ENCODE data around the gene PPDPF.

PPDPF gene

DNA sequence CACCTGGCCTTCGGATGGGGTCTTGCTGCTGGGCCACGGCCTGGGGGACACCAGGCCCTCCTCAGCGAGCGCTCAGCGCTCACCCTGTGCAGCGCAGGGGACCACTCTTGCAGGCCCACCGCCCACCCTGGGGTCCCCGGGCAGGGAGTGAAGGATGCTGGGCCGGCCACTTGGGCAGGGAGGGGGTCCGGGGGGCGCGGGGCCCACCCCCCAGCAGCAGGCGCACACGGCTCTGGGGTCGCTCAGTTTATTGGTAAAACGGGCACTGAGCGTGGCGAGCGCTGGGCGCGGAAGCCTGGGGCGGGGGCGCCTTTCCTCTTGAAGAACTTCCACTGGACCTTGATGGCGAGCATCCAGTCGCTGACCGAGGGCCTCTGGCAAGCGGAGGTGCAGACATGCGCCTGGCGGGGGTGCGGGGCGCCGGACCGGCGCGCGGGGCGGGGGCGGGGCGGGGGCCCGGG, 32.8 kb upstream of the PPDPF start:
- DNase-seq (ENCODE audit: low spot score), result no peak

- no peak for DNase-seq (ENCODE audit: low spot score)
These were observed 32.0 kb upstream of the PPDPF start for GRCh38 chr20:63488315-63489251.

- DNase-seq (ENCODE audit: low spot score), result no peak
These were observed 30.1 kb upstream of the PPDPF start for GRCh38 chr20:63490416-63490815.

DNA sequence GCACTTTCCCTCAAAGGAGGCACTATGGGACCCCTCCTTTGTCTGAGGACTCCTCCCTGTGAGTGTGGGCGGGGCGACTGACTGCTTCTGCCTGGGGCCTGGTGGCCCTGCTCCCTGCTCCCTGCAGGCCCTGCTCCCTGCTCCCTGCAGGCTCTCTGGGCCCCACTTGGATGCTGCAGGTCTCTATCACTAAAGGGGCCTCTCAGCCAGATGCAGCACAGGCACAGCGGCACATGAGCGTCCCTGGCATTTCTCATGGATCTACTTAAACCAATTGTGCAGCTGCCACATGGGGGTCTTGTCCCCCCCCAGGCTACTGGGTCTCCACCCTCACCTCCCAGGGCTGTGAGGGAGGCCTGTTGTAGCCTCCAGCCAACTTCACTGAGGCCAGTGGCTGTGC, 29.5 kb upstream of the PPDPF start:
- DNase-seq (ENCODE audit: low spot score), result no peak

GRCh38 chr20:63491635-63492230, 28.8 kb upstream of the PPDPF start:
- DNase-seq (ENCODE audit: low spot score), result no peak

DNA sequence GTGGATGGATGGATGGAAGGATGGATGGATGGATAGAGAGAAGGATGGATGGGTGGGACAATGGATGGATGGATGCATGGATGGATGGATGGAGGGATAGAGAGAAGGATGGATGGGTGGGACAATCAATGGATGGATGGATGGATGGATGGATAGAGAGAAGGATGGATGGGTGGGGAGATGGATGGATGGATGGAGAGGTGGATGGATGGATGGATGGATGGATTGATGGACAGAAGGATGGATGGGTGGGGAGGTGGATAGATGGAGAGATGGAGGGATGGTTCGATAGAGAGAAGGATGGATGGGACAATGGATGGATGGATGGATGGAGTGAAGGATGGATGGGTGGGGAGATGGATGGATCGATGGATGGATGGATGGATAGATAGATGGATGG, 28.0 kb upstream of the PPDPF start:
- DNase-seq (ENCODE audit: low spot score), result no peak

- no peak for DNase-seq (ENCODE audit: low spot score)
These were observed 27.6 kb upstream of the PPDPF start for GRCh38 chr20:63492982-63493381.

- DNase-seq (ENCODE audit: low spot score), result no peak
These were observed 27.0 kb upstream of the PPDPF start for GRCh38 chr20:63493563-63494020.

DNA sequence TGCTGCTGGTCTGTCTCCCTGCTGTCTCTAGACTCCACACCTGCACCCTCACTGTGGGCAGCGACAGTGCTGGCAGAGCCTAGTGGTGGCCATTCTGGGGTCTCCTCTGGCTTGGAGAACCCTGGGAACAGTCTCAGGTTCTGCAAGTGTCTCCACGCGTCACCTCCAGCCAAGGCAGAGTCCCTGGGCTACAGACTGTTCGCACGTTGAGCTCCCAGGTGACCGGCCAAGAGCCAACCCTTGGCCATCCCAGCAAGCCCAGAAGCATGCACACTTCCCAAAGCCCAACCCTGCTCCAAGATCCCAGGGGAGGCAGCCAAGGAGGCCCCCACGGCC, 26.5 kb upstream of the PPDPF start:
- DNase-seq (ENCODE audit: low spot score), result no peak

DNA sequence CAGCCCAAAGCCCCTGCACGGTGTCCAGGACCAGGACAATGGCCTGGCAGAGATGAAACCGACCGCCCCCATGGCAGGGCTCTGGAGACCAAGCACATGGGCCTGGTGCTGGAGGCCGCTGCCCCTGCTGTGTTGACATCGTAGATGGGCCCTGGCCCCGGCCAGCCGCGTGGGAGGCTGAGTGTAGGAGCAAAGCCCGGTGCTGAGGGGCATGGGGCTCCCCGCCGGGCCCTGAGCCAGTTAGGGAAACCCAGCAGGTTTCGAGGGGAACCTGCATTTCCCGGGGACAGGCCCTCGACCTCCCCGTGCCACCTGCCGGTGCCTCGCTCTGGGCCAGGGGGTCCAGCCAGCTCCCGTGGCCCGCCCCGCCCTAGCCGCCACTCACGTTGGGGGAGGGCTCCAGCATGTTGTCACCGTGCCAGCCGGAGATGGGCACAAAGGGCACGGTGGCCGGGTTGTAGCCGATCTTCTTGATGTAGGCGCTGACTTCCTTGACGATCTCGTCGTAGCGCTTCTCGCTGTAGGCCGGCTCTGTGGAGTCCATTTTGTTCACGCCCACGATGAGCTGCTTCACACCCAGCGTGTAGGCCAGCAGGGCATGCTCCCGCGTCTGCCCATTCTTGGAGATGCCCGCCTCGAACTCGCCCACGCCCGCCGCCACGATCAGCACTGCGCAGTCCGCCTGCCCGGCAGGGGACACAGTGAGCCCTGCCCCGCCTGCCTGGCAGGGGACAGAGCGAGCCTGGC, 26.0 kb upstream of the PPDPF start:
- DNase-seq (ENCODE audit: low spot score), result no peak

DNA sequence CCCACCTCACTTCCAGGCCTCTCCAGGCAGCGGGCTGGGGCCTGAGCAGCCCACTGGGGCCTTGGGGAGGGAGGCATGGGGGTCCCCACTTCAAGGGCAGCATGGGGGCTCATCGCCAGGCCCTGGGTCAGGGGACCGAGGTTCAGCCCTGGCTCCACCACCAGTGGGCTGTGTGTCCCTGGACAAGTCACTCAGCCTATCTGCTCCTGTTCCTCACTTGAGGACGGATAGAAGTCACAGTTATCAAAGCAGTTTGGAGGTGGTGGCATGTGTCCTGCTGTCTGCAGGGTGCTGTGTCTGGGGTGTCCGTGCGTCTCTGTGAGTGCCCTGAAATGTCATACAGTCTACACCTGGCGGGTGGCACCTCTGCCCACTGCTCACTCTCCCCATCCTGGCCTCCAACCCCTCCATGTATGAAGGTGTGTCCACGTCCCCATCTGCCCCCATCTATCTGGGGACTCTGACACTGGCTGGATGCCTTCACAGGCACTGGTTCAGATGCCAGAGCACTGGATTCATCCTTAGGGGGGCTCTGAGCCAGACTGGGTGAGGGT, 25.3 kb upstream of the PPDPF start:
- no peak for DNase-seq (ENCODE audit: low spot score)

DNA sequence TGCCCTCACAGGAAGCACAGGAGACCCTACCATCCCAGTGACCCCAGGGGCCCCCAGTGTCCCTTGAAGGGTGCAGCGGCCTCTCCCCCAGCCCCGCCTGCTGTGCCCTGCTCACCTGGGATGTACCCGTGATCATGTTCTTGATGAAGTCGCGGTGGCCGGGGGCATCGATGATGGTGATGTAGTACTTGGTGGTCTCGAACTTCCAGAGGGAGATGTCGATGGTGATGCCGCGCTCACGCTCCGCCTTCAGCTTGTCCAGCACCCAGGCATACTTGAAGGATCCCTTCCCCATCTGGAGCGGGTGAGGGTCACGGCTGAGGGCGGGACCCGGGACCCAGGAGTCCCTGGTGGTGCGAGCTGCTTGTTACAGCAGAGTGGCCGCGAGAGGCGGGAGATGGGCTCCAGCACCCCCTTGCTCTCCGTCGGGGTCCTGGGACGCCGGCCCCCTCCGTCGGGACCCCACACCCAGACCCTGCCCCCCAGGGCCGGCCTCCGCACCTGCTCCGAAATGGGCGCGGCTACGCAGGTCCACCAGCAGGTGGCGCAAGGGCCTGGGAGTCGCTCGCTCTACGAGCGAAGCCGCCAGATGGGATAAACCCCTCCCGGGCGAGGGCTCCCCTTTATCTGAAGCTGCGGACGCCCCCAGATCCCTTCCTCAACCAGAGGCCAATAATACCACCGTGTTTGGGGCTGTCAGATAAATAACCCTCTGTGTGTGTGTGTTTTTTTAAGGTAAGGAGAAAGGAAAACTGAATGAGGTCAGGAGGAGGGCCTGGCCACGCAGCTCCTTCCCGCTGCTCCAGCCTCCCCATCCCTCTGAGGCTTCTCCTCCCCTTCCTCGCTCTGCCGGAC, 24.6 kb upstream of the PPDPF start:
- peak; percentile 90 for DNase-seq (ENCODE audit: low spot score)

DNA sequence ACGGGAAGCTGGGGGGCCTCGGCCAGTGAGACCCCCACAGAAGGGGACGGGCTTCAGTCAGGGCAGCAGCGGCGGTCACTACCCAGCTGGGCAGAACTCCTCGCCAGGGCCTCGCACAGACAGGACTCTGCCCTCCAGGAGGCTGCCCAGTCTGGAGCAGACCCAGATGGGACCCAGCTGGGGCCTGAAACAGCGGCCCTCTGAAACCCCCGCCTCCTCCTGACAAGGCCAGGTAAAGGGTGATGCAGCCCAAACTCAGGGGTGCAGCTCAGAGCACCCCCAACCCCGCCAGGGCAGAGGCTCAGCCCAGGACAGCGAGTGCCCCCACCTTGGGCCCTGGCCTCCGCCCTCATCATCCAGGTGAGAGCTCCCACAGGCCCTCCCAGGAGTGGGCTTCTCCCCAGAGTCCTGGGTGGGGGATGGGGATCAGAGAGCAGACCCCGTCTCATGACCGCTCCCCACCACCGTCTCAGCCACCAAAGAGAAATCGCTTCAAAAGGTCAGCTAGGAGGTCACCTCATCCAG, 23.9 kb upstream of the PPDPF start:
- no peak for DNase-seq (ENCODE audit: low spot score)

DNA sequence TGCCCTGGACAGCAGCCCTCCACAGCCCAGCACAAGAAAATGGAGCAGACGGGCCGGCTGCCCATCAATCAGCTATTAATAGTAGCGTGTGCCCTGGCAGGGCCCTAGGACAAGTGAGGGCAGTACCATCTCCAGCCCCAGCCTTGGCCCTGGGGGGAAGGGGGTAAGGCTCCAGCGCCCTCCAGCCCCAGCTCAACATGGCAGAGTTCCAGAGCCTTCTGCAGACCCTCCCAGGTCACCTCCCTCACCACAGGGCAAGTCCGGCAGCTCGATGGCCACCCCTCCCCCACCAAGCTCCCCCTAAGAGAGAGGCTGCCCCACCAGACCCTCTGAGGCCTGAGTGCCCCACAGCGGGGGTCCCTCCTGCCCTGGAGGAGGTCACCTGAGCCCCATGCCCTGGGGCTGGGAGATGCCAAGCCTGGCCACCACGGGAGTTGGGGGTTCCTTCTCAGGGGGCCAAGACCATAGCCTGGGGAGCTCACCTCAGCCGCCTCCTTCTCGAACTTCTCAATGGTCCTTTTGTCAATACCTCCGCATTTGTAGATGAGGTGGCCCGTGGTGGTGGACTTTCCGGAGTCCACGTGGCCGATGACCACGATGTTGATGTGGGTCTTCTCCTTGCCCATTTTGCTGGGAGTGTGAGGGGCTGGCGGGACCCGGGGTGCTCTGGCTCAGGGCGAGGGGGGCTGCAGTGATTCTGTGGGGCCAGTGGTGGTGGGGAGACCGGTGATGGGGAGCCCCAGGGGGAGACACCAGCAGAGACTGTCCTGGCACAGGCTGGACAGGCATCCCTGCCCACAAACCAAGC, 23.2 kb upstream of the PPDPF start:
- DNase-seq (ENCODE audit: low spot score), result no peak

DNA sequence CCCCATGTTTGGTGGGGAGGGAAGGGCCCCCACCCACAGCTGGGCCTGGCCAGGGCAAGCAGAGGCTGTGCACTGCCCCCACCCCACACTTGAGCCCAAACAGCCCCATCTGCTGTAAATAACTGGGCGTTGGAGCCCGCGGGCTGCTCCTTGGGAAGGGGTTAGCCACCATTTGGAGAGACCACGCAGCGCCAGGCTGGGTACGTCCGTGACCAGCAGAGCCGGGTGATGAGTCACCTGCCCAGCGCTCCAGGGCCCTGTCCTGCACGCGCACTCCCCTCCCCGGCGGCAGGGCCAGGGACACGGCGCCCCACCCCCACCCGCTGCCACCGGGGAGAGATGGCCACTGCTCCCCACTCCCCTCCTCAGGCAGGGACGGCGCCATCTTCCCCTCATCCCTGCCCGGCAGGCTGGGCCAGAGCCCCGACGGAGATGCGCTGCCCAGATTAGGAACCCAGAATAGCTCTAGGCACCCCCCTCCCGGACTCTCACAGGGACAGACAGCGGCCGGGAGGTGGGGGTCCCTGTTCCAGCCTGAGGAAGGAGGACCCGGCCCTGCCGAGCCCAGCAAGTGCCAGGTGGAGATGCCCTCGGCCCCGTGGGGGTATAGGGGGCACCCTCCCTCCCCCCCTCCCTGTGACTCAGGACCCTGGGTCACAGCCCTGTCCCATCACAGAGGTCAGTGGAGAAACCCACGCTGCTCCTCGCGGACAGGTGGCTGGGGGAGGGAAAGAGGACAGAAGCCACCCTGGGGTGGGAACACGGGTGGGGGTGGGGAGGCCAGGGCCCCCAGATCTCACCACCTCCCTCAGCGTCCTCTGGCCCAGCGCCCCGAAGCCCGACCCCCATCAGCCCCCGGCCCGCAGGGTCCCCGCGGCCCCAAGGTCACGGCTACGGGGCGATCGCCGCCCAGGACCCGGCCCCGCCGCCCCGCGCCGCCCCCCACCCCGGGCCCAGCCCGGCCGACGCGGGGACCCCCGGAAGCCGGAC, 22.3 kb upstream of the PPDPF start:
- DNase-seq (ENCODE audit: low spot score), result peak; percentile 73

- DNase-seq (ENCODE audit: low spot score), result peak; percentile 64
These were observed 21.6 kb upstream of the PPDPF start, which contains the start of gene EEF1A2 for GRCh38 chr20:63498960-63499337. Gene EEF1A2, minus strand, starts transcription at chr20:63499083. Its CDS starts 1,320 bp downstream, at chr20:63497763.

- DNase-seq (ENCODE audit: low spot score), result no peak
These were observed 21.1 kb upstream of the PPDPF start for GRCh38 chr20:63499338-63499969.

GRCh38 chr20:63500151-63500901, 20.2 kb upstream of the PPDPF start:
- no peak for DNase-seq (ENCODE audit: low spot score)

Data from GM03348 (cell line).